OCI-LY1 (cell line): ENCODE data around the gene DHCR7.

Source experiments
- H2AFZ ChIP-seq: fragments of 200-600 bp; sonication (generic), shearing (Covaris generic); 2 replicates; pipeline ENCODE4 v1.6.0; 2014; ENCODE audit warnings: antibody characterized with exemption, mild to moderate bottlenecking, low read length
- H3F3A ChIP-seq: fragments of 200-600 bp; sonication (generic), shearing (Covaris generic); 2 replicates; pipeline ENCODE4 v1.6.0; 2014; ENCODE audit warnings: mild to moderate bottlenecking, antibody characterized with exemption, low read length, moderate library complexity; ENCODE audit not compliant: insufficient read depth
- H3K27ac ChIP-seq: fragments of 200-600 bp; sonication (generic); 2 replicates; pipeline ENCODE4 v1.5.1; 2014; ENCODE audit warnings: low read length, mixed run types, mild to moderate bottlenecking, low read depth; ENCODE audit not compliant: poor library complexity, severe bottlenecking
- H3K27me3 ChIP-seq: fragments of 200-600 bp; sonication (generic); 2 replicates; pipeline ENCODE4 v1.6.0; 2014; ENCODE audit warnings: antibody characterized with exemption, mild to moderate bottlenecking, low read length, moderate library complexity; ENCODE audit not compliant: insufficient read depth
- H3K36me3 ChIP-seq: fragments of 200-600 bp; sonication (generic); 2 replicates; pipeline ENCODE4 v1.6.1; 2014; ENCODE audit warnings: mild to moderate bottlenecking, antibody characterized with exemption, low read length, moderate library complexity, mixed read lengths; ENCODE audit not compliant: insufficient read depth
- H3K4me1 ChIP-seq: fragments of 200-600 bp; sonication (generic); 2 replicates; pipeline ENCODE4 v1.5.1; 2014; ENCODE audit warnings: mild to moderate bottlenecking, low read length, moderate library complexity; ENCODE audit not compliant: insufficient read depth, severe bottlenecking
- H3K4me2 ChIP-seq: fragments of 200-600 bp; sonication (generic), shearing (Covaris generic); 2 replicates; pipeline ENCODE4 v1.6.1; 2014; ENCODE audit warnings: low read length
- H3K4me3 ChIP-seq: fragments of 200-600 bp; sonication (generic); 2 replicates; pipeline ENCODE4 v1.5.1; 2014; ENCODE audit warnings: low read length, low read depth, mild to moderate bottlenecking, mixed read lengths; ENCODE audit not compliant: poor library complexity, severe bottlenecking
- H3K79me2 ChIP-seq: fragments of 200-600 bp; shearing (Covaris generic); 2 replicates; pipeline ENCODE4 v1.6.1; 2016; ENCODE audit warnings: mixed run types, low read length, mixed read lengths; ENCODE audit not compliant: insufficient read depth
- H3K9ac ChIP-seq: fragments of 200-600 bp; sonication (generic), shearing (Covaris generic); 2 replicates; pipeline ENCODE4 v1.6.1; 2014; ENCODE audit warnings: mild to moderate bottlenecking, low read length, mixed read lengths
- H3K9me2 ChIP-seq: fragments of 200-600 bp; sonication (generic), shearing (Covaris generic); 2 replicates; pipeline ENCODE4 v1.6.1; 2014; ENCODE audit warnings: low read depth, mild to moderate bottlenecking, low read length, mixed read lengths
- H3K9me3 ChIP-seq: fragments of 200-600 bp; shearing (Covaris generic); 2 replicates; pipeline ENCODE4 v1.6.1; 2014; ENCODE audit warnings: low read length, mixed read lengths
- H4K20me1 ChIP-seq: fragments of 200-600 bp; sonication (generic), shearing (Covaris generic); 2 replicates; pipeline ENCODE4 v1.6.0; 2016; ENCODE audit warnings: mild to moderate bottlenecking, low read length; ENCODE audit not compliant: insufficient read depth
- EZH2 ChIP-seq: fragments of 200-600 bp; sonication (generic), shearing (Covaris generic); IDR thresholded peaks from 2 replicates; pipeline ENCODE4 v1.8.0; 2017; ENCODE audit warnings: borderline replicate concordance, mixed run types, mild to moderate bottlenecking, antibody characterized with exemption, low read length, moderate library complexity, mixed read lengths
- TF ChIP-seq, protein P1 (sequence below): fragments of 200-600 bp; sonication (generic), shearing (Covaris generic); IDR thresholded peaks from 2 replicates; pipeline ENCODE4 v1.5.1; 2017; ENCODE audit warnings: mild to moderate bottlenecking, antibody characterized with exemption, low read length, moderate library complexity, mixed read lengths

Gene DHCR7

DNA sequence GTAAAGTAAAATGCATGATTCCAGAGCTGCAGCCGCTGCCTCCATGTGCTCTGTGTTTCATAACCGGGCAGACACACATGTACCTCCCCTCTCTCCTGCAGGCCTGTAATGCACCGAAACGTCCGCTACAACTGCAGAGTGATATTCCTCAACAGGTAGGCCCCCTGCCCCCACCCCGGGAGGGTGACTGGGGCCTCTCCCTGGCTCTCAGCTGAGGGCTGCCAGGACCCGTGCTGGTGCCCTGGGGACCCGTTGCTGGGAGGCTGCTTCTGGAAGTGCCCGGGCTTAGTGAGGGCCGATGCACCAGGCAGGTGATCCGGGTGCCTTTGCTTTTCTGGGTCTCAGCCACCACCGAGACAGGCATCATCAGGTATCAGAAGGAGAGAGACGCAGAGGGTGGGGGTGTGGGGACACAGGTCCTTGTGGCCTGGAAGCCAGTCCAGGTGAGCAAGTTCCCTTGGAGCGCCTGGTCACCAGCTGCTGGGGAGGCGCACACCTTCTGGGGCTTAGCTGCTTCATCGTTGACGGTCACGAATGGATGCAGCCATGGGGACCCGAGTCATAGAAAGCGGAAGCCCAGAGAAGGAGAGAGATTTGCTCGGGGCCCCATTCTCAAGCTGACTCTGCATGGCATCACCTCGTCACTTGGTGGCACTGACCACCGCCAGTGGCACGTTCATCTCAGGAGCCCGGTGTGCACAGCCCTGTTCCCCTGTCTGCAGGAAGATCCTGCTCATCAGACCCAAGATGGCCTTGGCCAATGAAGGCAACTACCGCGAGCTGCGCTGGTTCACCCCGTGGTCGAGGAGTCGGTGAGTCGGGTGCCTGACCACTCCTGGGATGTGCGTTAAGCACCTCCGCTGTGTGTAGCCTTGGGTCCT is 15.4 kb upstream of the DHCR7 start:
- H2AFZ ChIP-seq: no peak overlapping the region
- peaks cover 50% of the 10 kb centered on the region for H3K36me3 ChIP-seq
- H3K9me2 ChIP-seq: no peaks in the 10 kb centered on the region

DNA sequence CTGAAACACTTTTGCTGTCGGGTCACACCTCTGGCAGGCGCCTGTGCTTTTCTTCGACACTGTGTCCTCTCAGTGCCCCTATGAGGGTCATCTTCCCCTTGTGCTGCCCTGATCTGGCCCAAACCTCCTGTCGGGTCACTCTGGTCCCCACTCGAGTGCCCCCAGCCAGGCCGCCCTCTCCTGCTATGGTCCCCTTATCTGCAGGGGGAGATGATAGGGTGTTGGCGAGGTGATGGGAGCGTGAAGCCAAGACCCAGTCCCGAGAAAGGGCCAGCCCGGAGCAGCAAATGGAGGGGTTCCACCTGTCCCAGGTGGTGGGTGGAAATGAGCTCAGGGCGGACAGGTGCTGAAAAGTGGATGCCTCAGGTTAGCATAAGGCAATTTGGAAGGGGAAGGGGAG is 14.5 kb upstream of the DHCR7 start:
- H3K79me2 ChIP-seq: no peaks in the 10 kb centered on the region

More for the DNA sequence above, 15.4 kb upstream of the DHCR7 start:
- no peak overlapping the region for H3K4me2 ChIP-seq
- H3K27ac ChIP-seq: no peak overlapping the region
- no peaks in the 10 kb centered on the region for H3F3A ChIP-seq
- no peaks in the 10 kb centered on the region for H3K79me2 ChIP-seq
- H3K27me3 ChIP-seq: no peaks in the 10 kb centered on the region
- 0 out of 2 replicates have a peak, but pooled peaks cover 4% of the 10 kb centered on the region for H3K9me3 ChIP-seq
- TF ChIP-seq EZH2: no peak
- TF ChIP-seq, protein P1, sequence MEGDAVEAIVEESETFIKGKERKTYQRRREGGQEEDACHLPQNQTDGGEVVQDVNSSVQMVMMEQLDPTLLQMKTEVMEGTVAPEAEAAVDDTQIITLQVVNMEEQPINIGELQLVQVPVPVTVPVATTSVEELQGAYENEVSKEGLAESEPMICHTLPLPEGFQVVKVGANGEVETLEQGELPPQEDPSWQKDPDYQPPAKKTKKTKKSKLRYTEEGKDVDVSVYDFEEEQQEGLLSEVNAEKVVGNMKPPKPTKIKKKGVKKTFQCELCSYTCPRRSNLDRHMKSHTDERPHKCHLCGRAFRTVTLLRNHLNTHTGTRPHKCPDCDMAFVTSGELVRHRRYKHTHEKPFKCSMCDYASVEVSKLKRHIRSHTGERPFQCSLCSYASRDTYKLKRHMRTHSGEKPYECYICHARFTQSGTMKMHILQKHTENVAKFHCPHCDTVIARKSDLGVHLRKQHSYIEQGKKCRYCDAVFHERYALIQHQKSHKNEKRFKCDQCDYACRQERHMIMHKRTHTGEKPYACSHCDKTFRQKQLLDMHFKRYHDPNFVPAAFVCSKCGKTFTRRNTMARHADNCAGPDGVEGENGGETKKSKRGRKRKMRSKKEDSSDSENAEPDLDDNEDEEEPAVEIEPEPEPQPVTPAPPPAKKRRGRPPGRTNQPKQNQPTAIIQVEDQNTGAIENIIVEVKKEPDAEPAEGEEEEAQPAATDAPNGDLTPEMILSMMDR: no peak
- no peaks in the 10 kb centered on the region for H3K4me1 ChIP-seq
- H4K20me1 ChIP-seq: no peaks in the 10 kb centered on the region
- no peak overlapping the region for H3K9ac ChIP-seq
- H3K4me3 ChIP-seq: no peak overlapping the region

GRCh38 chr11:71461696-71462095 is 13.5 kb upstream of the DHCR7 start:
- Histone ChIP-seq H3K4me3 (no peak overlapping the region), H3K9me2 (no peaks in the 10 kb centered on the region), H3K79me2 (no peaks in the 10 kb centered on the region), H3K4me2 (no peak overlapping the region), H3K4me1 (no peaks in the 10 kb centered on the region), H3F3A (no peaks in the 10 kb centered on the region), H3K36me3 (peaks cover 45% of the 10 kb centered on the region), H3K27me3 (no peaks in the 10 kb centered on the region), H3K9me3 (no peaks in the 10 kb centered on the region), H3K9ac (no peak overlapping the region), H3K27ac (no peak overlapping the region), H4K20me1 (no peaks in the 10 kb centered on the region), H2AFZ (no peak overlapping the region)
- TF ChIP-seq, protein P1: no peak
- TF ChIP-seq EZH2: no peak

More for the DNA sequence above, 14.5 kb upstream of the DHCR7 start:
- no peak overlapping the region for H3K9ac ChIP-seq
- no peaks in the 10 kb centered on the region for H3K9me2 ChIP-seq
- no peak overlapping the region for H2AFZ ChIP-seq
- no peaks in the 10 kb centered on the region for H3K4me1 ChIP-seq
- 0 out of 2 replicates have a peak, but pooled peaks cover 1% of the 10 kb centered on the region for H3K9me3 ChIP-seq
- H3K4me2 ChIP-seq: no peak overlapping the region
- H4K20me1 ChIP-seq: no peaks in the 10 kb centered on the region
- no peak overlapping the region for H3K4me3 ChIP-seq
- H3K27me3 ChIP-seq: no peaks in the 10 kb centered on the region
- TF ChIP-seq, protein P1: no peak
- no peak for TF ChIP-seq EZH2
- H3F3A ChIP-seq: no peaks in the 10 kb centered on the region
- H3K27ac ChIP-seq: no peak overlapping the region
- peaks cover 54% of the 10 kb centered on the region for H3K36me3 ChIP-seq
